ENCODE measurements around the gene WNK3. TPM values are rescaled to one million over a fixed set of nuclear protein-coding genes. Genes with fewer than 3 reads are reported as not detected.

Gene WNK3
- total RNA-seq, 1 donor from 2014 or later, result 8.4 TPM

DNA sequence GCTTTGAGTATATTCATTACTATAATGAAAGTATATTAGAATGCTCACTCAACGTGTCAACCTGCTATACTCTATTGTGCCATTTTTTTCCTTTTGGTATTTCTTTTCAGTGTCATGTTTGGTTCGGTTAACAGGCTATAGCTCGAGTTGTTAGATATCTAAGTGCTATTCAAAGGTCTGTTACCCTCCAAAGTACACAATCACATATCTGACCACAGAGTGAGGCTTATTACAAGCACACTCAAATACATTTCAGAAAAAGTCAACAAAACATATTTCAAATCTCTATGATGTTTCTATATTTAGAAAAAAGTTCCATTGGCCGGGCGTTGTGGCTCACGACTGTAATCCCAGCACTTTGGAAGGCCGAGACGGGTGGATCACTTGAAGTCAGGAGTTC, 32.8 kb downstream of the WNK3 start:
- DNase-seq (ENCODE audit: low read depth) (no peak), FAIRE-seq (no peak)
- Histone ChIP-seq H3K9me3 (ENCODE audit: insufficient read depth, low read depth, low read length) (no peaks in the 10 kb centered on the region), H3K79me2 (ENCODE audit: insufficient read depth, low read length) (no peaks in the 10 kb centered on the region), H3K9ac (ENCODE audit: low read length) (no peak overlapping the region), H3K4me3 (ENCODE audit: insufficient read depth, low read depth, low read length) (no peak overlapping the region), H3K36me3 (ENCODE audit: insufficient read depth, low read length) (no peaks in the 10 kb centered on the region), H3K4me1 (ENCODE audit: insufficient read depth, low read length) (no peaks in the 10 kb centered on the region), H3K27me3 (ENCODE audit: insufficient read depth, low read length) (no peaks in the 10 kb centered on the region), H3K27ac (ENCODE audit: low read depth, low read length) (no peak overlapping the region), H4K20me1 (ENCODE audit: insufficient read depth, low read length) (no peaks in the 10 kb centered on the region), H3K4me2 (ENCODE audit: low read length) (no peak overlapping the region), H2AFZ (ENCODE audit: low read depth, low read length) (no peak overlapping the region)
- no peak overlapping the region for H3K4me3 Mint-ChIP-seq (ENCODE audit: unreplicated experiment)
- no peaks in the 10 kb centered on the region for H3K9me3 Mint-ChIP-seq (ENCODE audit: unreplicated experiment)
- no peaks in the 10 kb centered on the region for H3K4me1 Mint-ChIP-seq (ENCODE audit: low read depth, unreplicated experiment)
- H3K27ac Mint-ChIP-seq (ENCODE audit: unreplicated experiment), result no peak overlapping the region
- no peaks in the 10 kb centered on the region for H3K27me3 Mint-ChIP-seq (ENCODE audit: low read depth, unreplicated experiment)
- H3K36me3 Mint-ChIP-seq (ENCODE audit: low read depth, unreplicated experiment), result no peaks in the 10 kb centered on the region
- TF ChIP-seq, protein P1, sequence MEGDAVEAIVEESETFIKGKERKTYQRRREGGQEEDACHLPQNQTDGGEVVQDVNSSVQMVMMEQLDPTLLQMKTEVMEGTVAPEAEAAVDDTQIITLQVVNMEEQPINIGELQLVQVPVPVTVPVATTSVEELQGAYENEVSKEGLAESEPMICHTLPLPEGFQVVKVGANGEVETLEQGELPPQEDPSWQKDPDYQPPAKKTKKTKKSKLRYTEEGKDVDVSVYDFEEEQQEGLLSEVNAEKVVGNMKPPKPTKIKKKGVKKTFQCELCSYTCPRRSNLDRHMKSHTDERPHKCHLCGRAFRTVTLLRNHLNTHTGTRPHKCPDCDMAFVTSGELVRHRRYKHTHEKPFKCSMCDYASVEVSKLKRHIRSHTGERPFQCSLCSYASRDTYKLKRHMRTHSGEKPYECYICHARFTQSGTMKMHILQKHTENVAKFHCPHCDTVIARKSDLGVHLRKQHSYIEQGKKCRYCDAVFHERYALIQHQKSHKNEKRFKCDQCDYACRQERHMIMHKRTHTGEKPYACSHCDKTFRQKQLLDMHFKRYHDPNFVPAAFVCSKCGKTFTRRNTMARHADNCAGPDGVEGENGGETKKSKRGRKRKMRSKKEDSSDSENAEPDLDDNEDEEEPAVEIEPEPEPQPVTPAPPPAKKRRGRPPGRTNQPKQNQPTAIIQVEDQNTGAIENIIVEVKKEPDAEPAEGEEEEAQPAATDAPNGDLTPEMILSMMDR (IDR thresholded peaks at IDR 0.05; ENCODE audit: insufficient read depth, low read depth, low read length), result no peak
- no peak for TF ChIP-seq EZH2 (IDR thresholded peaks at IDR 0.05; ENCODE audit: insufficient read depth, low read length)

DNA sequence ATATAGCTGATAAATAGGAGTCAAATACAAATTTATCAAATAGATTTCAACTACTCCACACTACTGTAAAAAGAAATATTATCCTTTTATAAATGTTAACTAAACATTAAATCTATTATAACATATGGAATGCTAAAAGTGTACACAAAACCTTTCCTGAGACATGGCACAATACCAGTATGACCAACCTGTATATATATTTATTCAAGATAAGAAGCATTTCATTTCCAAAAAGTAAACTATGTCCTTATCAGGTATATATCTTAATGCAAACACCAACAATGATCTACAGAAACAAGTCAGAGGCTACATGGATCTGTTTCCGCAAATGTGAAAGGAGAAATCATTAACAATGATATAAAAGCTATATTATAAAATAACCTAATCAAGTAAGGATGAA, 37.8 kb downstream of the WNK3 start:
- H3K79me2 ChIP-seq (ENCODE audit: insufficient read depth, low read length), result no peaks in the 10 kb centered on the region
- Mint-ChIP-seq H3K27ac (ENCODE audit: unreplicated experiment) (no peak overlapping the region), H3K36me3 (ENCODE audit: low read depth, unreplicated experiment) (no peaks in the 10 kb centered on the region), H3K9me3 (ENCODE audit: unreplicated experiment) (no peaks in the 10 kb centered on the region), H3K4me1 (ENCODE audit: low read depth, unreplicated experiment) (no peaks in the 10 kb centered on the region), H3K27me3 (ENCODE audit: low read depth, unreplicated experiment) (no peaks in the 10 kb centered on the region), H3K4me3 (ENCODE audit: unreplicated experiment) (no peak overlapping the region)
- H3K27me3 ChIP-seq (ENCODE audit: insufficient read depth, low read length), result no peaks in the 10 kb centered on the region
- H3K4me3 ChIP-seq (ENCODE audit: insufficient read depth, low read depth, low read length), result no peak overlapping the region
- H2AFZ ChIP-seq (ENCODE audit: low read depth, low read length), result no peak overlapping the region
- no peaks in the 10 kb centered on the region for H3K36me3 ChIP-seq (ENCODE audit: insufficient read depth, low read length)
- no peak for DNase-seq (ENCODE audit: low read depth)
- FAIRE-seq, result no peak
- H3K4me1 ChIP-seq (ENCODE audit: insufficient read depth, low read length), result no peaks in the 10 kb centered on the region
- TF ChIP-seq, protein P1 (IDR thresholded peaks at IDR 0.05; ENCODE audit: insufficient read depth, low read depth, low read length), result no peak
- TF ChIP-seq EZH2 (IDR thresholded peaks at IDR 0.05; ENCODE audit: insufficient read depth, low read length), result no peak
- no peak overlapping the region for H3K27ac ChIP-seq (ENCODE audit: low read depth, low read length)
- H3K9ac ChIP-seq (ENCODE audit: low read length), result no peak overlapping the region
- H3K4me2 ChIP-seq (ENCODE audit: low read length), result no peak overlapping the region
- no peaks in the 10 kb centered on the region for H3K9me3 ChIP-seq (ENCODE audit: insufficient read depth, low read depth, low read length)
- H4K20me1 ChIP-seq (ENCODE audit: insufficient read depth, low read length), result no peaks in the 10 kb centered on the region

DNA sequence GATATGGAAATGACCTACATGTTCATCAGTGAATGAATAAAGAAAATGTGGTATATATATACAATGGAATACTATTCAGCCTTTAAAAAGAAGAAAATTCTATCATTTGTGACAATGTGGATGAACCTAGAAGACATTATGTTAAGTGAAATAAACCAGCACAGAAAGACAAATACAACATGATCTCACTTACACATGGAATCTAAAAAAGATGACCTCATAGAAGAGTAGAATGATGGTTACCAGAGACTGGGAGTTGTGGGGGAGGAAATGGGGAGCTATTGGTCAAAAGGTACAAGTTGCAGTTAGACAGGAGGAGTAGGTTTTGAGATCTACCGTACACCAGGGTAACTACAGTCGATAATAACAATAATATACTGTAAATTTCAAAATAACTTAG, 51.5 kb downstream of the WNK3 start:
- H3K4me3 ChIP-seq (ENCODE audit: insufficient read depth, low read depth, low read length), result no peak overlapping the region
- Mint-ChIP-seq H3K36me3 (ENCODE audit: low read depth, unreplicated experiment) (no peaks in the 10 kb centered on the region), H3K4me3 (ENCODE audit: unreplicated experiment) (no peak overlapping the region), H3K9me3 (ENCODE audit: unreplicated experiment) (no peaks in the 10 kb centered on the region), H3K4me1 (ENCODE audit: low read depth, unreplicated experiment) (no peaks in the 10 kb centered on the region), H3K27ac (ENCODE audit: unreplicated experiment) (no peak overlapping the region), H3K27me3 (ENCODE audit: low read depth, unreplicated experiment) (no peaks in the 10 kb centered on the region)
- no peak overlapping the region for H3K4me2 ChIP-seq (ENCODE audit: low read length)
- no peak for FAIRE-seq
- H3K9ac ChIP-seq (ENCODE audit: low read length), result no peak overlapping the region
- H3K4me1 ChIP-seq (ENCODE audit: insufficient read depth, low read length), result no peaks in the 10 kb centered on the region
- H2AFZ ChIP-seq (ENCODE audit: low read depth, low read length), result no peak overlapping the region
- no peaks in the 10 kb centered on the region for H3K79me2 ChIP-seq (ENCODE audit: insufficient read depth, low read length)
- no peak overlapping the region for H3K27ac ChIP-seq (ENCODE audit: low read depth, low read length)
- H3K9me3 ChIP-seq (ENCODE audit: insufficient read depth, low read depth, low read length), result no peaks in the 10 kb centered on the region
- H3K36me3 ChIP-seq (ENCODE audit: insufficient read depth, low read length), result no peaks in the 10 kb centered on the region
- H3K27me3 ChIP-seq (ENCODE audit: insufficient read depth, low read length), result no peaks in the 10 kb centered on the region
- TF ChIP-seq, protein P1 (IDR thresholded peaks at IDR 0.05; ENCODE audit: insufficient read depth, low read depth, low read length), result no peak
- no peak for TF ChIP-seq EZH2 (IDR thresholded peaks at IDR 0.05; ENCODE audit: insufficient read depth, low read length)
- H4K20me1 ChIP-seq (ENCODE audit: insufficient read depth, low read length), result no peaks in the 10 kb centered on the region
- no peak for DNase-seq (ENCODE audit: low read depth)
